Measurements from ENCODE around the gene SNX8.

GRCh38 chr7:2230882-2231281 lies 83.4 kb downstream of the SNX8 start:
- no peak for TF ChIP-seq POLR2A (IDR thresholded peaks at IDR 0.05)
- TF ChIP-seq CTCF (IDR thresholded peaks at IDR 0.05) = no peak
